ENCODE data around the gene UNC79. TPM values are rescaled to one million over a fixed set of nuclear protein-coding genes. Genes with fewer than 3 reads are reported as not detected.

UNC79 gene
- total RNA-seq, 4 donors from 2014 or later, result not detected

DNA sequence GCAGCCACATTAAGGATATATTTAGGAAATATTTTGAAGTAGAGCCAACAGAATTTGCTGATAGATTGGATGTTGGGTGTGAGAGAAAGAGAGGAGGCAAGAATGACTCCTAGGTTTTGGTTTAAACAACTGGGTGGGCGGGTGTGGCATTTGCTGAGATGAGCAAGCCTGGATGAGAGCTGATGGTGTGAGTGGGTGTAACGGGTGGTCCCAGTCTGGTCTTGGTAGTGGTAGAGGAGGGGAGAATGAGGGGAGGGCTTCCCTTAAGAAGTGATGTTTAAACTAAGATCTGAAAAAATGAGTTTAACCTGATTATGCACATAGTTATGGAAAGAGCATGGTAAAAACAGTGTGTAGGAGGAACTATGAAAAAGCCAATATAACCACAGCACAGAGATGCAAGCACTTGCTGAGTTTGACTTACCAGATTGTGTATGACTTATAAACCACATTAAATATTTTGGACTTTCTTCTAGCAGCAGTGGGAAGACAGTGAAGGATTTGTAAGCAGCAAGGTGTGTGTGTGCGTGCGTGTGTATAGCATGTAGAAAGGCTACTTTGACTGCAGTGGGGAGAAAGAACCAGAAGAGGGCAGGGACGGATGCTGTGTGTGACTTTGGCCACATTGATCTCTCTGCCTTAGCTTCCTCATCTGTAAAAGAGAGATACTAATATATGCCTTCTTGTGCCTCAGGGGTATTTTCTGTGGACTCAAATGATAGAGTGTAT, 217.9 kb downstream of the UNC79 start:
- TF ChIP-seq, protein P1, sequence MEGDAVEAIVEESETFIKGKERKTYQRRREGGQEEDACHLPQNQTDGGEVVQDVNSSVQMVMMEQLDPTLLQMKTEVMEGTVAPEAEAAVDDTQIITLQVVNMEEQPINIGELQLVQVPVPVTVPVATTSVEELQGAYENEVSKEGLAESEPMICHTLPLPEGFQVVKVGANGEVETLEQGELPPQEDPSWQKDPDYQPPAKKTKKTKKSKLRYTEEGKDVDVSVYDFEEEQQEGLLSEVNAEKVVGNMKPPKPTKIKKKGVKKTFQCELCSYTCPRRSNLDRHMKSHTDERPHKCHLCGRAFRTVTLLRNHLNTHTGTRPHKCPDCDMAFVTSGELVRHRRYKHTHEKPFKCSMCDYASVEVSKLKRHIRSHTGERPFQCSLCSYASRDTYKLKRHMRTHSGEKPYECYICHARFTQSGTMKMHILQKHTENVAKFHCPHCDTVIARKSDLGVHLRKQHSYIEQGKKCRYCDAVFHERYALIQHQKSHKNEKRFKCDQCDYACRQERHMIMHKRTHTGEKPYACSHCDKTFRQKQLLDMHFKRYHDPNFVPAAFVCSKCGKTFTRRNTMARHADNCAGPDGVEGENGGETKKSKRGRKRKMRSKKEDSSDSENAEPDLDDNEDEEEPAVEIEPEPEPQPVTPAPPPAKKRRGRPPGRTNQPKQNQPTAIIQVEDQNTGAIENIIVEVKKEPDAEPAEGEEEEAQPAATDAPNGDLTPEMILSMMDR (IDR thresholded peaks at IDR 0.05), result peak in 2 of 6 experiments; percentile 7 to 8
- TF ChIP-seq POLR2A (IDR thresholded peaks at IDR 0.05), result no peak
- Histone ChIP-seq H3K9me3 (no peaks in the 10 kb centered on the region), H3K27me3 (no peaks in the 10 kb centered on the region), H3K4me3 (no peak overlapping the region), H3K4me1 (no peaks in the 10 kb centered on the region), H3K36me3 (no peaks in the 10 kb centered on the region), H3K27ac (no peak overlapping the region)
- DNase-seq, result no peak

- TF ChIP-seq, protein P1 (IDR thresholded peaks at IDR 0.05), result no peak
- no peak for TF ChIP-seq POLR2A (IDR thresholded peaks at IDR 0.05)
- Histone ChIP-seq H3K27ac (no peak overlapping the region), H3K36me3 (no peaks in the 10 kb centered on the region), H3K4me3 (no peak overlapping the region), H3K27me3 (no peaks in the 10 kb centered on the region), H3K9me3 (no peaks in the 10 kb centered on the region), H3K4me1 (no peaks in the 10 kb centered on the region)
- DNase-seq, result no peak
These were observed 223.9 kb downstream of the UNC79 start for GRCh38 chr14:93654599-93654998.

DNA sequence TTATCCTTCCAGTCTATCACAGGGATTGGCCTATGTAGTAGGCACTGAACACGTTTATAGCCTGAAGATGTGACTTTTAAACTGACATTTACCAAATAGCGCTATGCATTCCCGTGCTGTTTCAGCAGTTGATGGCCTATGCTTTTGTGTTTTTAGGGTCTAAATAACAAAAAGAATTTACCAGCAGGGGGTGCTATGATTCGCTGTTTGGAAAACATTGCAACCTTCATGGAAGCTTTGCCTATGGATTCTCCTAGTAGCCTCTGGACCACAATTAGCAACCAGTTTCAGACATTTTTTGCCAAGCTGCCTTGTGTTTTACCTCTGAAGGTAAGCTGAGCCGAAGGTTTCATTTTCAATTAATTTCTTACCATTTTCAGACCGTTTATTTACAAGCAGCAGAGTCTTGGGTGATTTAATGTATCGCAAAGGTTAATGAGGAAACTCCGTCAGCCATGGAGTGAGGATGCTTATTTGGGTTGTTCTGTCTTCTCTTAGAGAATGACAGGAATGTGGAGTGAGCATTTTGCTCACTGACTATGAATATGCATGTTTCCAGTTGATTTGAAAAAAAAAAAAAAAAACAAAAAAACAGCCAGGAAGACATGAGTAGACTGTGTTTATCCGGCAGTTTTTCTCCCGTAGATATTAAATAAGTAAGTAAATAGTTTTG, 224.5 kb downstream of the UNC79 start:
- no peak for DNase-seq
- Histone ChIP-seq H3K4me1 (no peaks in the 10 kb centered on the region), H3K27ac (no peak overlapping the region), H3K27me3 (no peaks in the 10 kb centered on the region), H3K4me3 (no peak overlapping the region), H3K36me3 (no peaks in the 10 kb centered on the region), H3K9me3 (no peaks in the 10 kb centered on the region)
- no peak for TF ChIP-seq POLR2A (IDR thresholded peaks at IDR 0.05)
- TF ChIP-seq, protein P1 (IDR thresholded peaks at IDR 0.05), result peak in 5 of 6 experiments; percentile 36 to 53 (median 45)

DNA sequence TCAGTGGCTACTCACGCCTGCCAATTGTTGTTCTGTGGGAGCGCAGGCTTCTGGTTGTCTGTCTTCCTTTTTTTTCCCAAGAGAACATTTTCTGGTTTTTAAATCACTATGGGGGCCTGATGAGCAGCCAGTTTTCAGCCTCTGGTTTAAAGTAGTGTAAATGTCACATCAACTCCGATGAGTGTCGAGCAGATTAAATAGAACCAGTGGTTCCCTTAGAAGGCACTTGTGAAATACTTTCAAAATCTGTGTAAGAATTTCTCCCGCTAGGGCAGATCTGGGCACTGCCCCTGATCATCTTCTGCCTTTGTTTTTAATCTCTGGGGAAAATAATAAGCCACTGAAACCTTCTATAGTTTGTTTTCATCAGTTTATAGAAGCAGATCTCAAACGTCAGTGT, 227.1 kb downstream of the UNC79 start:
- no peak for DNase-seq
- H3K4me3 ChIP-seq, result no peak overlapping the region
- TF ChIP-seq POLR2A (IDR thresholded peaks at IDR 0.05), result no peak
- TF ChIP-seq, protein P1 (IDR thresholded peaks at IDR 0.05), result no peak
- H3K36me3 ChIP-seq, result no peaks in the 10 kb centered on the region
- H3K4me1 ChIP-seq, result no peaks in the 10 kb centered on the region
- H3K9me3 ChIP-seq, result no peaks in the 10 kb centered on the region
- H3K27me3 ChIP-seq, result no peaks in the 10 kb centered on the region
- no peak overlapping the region for H3K27ac ChIP-seq

- no peak for DNase-seq
- Histone ChIP-seq H3K4me3 (no peak overlapping the region), H3K4me1 (no peaks in the 10 kb centered on the region), H3K27ac (no peak overlapping the region), H3K27me3 (no peaks in the 10 kb centered on the region), H3K9me3 (peaks cover 0 to 6% (median 0%) of the 10 kb centered on the region in 4 donors), H3K36me3 (no peaks in the 10 kb centered on the region)
- TF ChIP-seq POLR2A (IDR thresholded peaks at IDR 0.05), result no peak
- TF ChIP-seq, protein P1 (IDR thresholded peaks at IDR 0.05), result no peak
These were observed 232.6 kb downstream of the UNC79 start for GRCh38 chr14:93663317-93663716.

Measured in Peyer's patch (tissue), 4 donors.